HG02798 (cell line): Measurements from ENCODE around the gene VCL.
A peak's percentile ranks its signal among the peaks of the same experiment; 100 is the strongest.
"Not testable (repeated sequence)": the region's sequence is repeated elsewhere in the genome, so short reads cannot be mapped to it uniquely, and the experiment has no call there.

Experiments
- ATAC-seq: cut with Tn5 transposase; IDR thresholded peaks from one replicate; pipeline ENCODE4 v1.9.1; 2021; ENCODE audit warnings: mild to moderate bottlenecking; ENCODE audit not compliant: unreplicated experiment, poor library complexity

VCL gene

GRCh38 chr10:74000244-74000643 lies 2.3 kb downstream of the VCL start:
- not testable (repeated sequence) for ATAC-seq

- ATAC-seq, result no peak
Observed at GRCh38 chr10:74000892-74001669, 3.2 kb downstream of the VCL start.

GRCh38 chr10:74006269-74006668 lies 8.4 kb downstream of the VCL start:
- no peak for ATAC-seq

GRCh38 chr10:74008212-74008731 lies 10.4 kb downstream of the VCL start:
- ATAC-seq, result peak; percentile 48

GRCh38 chr10:74011017-74011416 lies 13.1 kb downstream of the VCL start:
- ATAC-seq, result no peak

- ATAC-seq, result no peak
Observed at GRCh38 chr10:74011770-74012169, 13.9 kb downstream of the VCL start.

GRCh38 chr10:74012480-74012879 lies 14.6 kb downstream of the VCL start:
- no peak for ATAC-seq

- no peak for ATAC-seq
Observed at GRCh38 chr10:74013004-74013403, 15.1 kb downstream of the VCL start.

GRCh38 chr10:74014574-74014973 lies 16.7 kb downstream of the VCL start:
- not testable (repeated sequence) for ATAC-seq

- ATAC-seq, result no peak
Observed at GRCh38 chr10:74018241-74018640, 20.3 kb downstream of the VCL start.

GRCh38 chr10:74021248-74022055 lies 23.5 kb downstream of the VCL start:
- ATAC-seq, result no peak

GRCh38 chr10:74022926-74023629 lies 25.2 kb downstream of the VCL start:
- no peak for ATAC-seq

GRCh38 chr10:74024600-74024999 lies 26.7 kb downstream of the VCL start:
- no peak for ATAC-seq

- no peak for ATAC-seq
Observed at GRCh38 chr10:74025380-74025978, 27.6 kb downstream of the VCL start.

- ATAC-seq, result no peak
Observed at GRCh38 chr10:74026428-74027015, 28.6 kb downstream of the VCL start.

- ATAC-seq, result no peak
Observed at GRCh38 chr10:74027702-74028101, 29.8 kb downstream of the VCL start.

- ATAC-seq, result no peak
Observed at GRCh38 chr10:74029943-74030342, 32.0 kb downstream of the VCL start.

- not testable (repeated sequence) for ATAC-seq
Observed at GRCh38 chr10:74032208-74032607, 34.3 kb downstream of the VCL start.

- ATAC-seq, result no peak
Observed at GRCh38 chr10:74032900-74033655, 35.2 kb downstream of the VCL start.
